ENCODE measurements around the gene RBCK1. TPM values are rescaled to one million over a fixed set of nuclear protein-coding genes. Genes with fewer than 3 reads are reported as not detected.
A peak's percentile ranks its signal among the peaks of the same experiment; 100 is the strongest.

Gene RBCK1
- polyA plus RNA-seq, 4 donors: 74.8 to 176 (median 158) TPM

DNA sequence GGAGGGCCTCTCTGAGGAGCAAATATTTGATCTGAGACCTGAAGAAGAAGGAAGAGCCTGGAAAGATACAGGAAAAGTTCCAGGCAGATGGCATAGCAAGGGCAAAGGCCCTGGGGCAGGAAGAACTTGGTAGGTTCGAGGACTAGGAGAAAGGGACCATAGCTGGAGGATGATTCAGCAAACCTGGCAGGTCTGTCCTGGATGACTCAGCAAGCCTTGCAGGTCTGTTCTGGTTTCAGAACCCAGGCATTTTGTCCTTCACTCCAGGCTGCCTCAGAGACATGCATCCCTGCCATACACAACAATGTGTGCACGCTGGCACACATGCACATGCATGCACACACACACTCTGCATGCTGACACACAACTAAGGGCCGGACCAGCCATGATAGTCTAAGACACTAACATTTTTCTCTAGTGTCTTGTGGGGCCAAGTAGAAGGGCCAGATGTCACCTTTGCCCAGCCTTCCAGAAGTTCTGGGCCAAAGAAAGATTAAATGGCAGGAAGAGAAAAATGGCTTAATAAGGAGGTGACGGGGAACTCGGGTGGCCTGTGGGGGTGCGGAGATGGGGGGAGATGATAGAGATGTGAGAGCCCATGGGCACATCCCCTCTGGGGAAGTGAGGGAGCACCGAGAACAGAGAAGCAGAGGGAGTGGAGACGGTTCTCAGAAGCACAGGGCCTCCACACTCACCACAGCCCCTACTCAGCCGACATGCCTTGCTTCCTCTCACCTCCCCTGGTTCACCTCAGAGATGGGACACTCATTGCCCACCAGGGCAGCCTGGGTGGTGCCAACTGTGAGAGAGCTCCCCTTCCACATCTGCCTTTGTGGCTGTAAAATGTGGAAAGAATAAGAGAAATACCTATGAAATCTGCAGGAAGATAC lies 42.9 kb upstream of the RBCK1 start:
- H3K27me3 ChIP-seq (ENCODE audit: control insufficient read depth in 3 of 3, insufficient read depth in 3 of 3, low read length in 3 of 3): no peaks in the 10 kb centered on the region
- FAIRE-seq (no peak), DNase-seq (no peak)
- H3K27ac ChIP-seq (ENCODE audit: low read depth in 1 of 3, low read length in 2 of 3): no peak overlapping the region
- no peak overlapping the region for H3K4me3 ChIP-seq (ENCODE audit: low read depth in 1 of 3, low read length in 3 of 3)
- peaks cover 0 to 8% (median 0%) of the 10 kb centered on the region in 3 donors for H3K4me1 ChIP-seq (ENCODE audit: control insufficient read depth in 3 of 3, insufficient read depth in 2 of 3, low read depth in 1 of 3, low read length in 2 of 3)
- no peaks in the 10 kb centered on the region for H3K9me3 ChIP-seq (ENCODE audit: control insufficient read depth in 2 of 2, insufficient read depth in 1 of 2, low read depth in 1 of 2, low read length in 1 of 2)
- 74 to 89% (median 86%) methylated on average over 9 of the region's 9 CpGs for WGBS, 3 donors
- no peaks in the 10 kb centered on the region for H3K36me3 ChIP-seq (ENCODE audit: control insufficient read depth in 3 of 3, insufficient read depth in 2 of 3, low read depth in 1 of 3, low read length in 3 of 3)

DNA sequence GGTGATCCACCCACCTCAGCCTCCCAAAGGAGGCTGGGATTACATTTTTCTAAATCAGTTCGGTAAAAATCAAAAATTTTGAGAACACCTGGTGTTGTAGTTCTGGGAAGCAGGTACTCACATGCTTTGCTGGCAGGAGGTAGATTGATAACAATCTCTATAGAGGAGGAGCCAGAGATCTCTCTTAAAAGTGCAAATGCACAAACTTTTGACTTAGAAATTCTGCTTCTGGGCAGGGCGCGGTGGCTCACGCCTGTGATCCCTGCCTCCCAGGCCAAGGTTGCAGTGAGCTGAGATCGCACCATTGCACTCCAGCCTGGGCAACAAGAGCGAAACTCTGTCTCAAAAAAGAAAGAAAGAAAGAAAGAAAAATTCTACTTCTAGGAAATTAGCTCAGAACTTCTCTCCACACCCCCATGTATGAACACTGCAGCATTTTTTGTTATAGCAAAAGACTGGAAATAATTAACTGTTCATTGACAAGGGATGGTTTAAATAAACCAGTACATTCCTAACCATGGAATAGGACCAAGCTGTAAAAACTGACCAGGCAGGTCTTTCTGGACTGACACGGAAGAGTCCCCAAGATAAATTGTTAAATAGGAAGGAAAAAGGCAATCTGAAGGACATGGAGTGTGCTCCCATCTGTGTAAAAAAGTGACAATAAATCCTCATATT lies 41.9 kb upstream of the RBCK1 start:
- no peaks in the 10 kb centered on the region for H3K9me3 ChIP-seq (ENCODE audit: control insufficient read depth in 2 of 2, insufficient read depth in 1 of 2, low read depth in 1 of 2, low read length in 1 of 2)
- FAIRE-seq (no peak), DNase-seq (no peak)
- H3K4me1 ChIP-seq (ENCODE audit: control insufficient read depth in 3 of 3, insufficient read depth in 2 of 3, low read depth in 1 of 3, low read length in 2 of 3): peaks cover 0 to 8% (median 0%) of the 10 kb centered on the region in 3 donors
- no peak overlapping the region for H3K4me3 ChIP-seq (ENCODE audit: low read depth in 1 of 3, low read length in 3 of 3)
- H3K27me3 ChIP-seq (ENCODE audit: control insufficient read depth in 3 of 3, insufficient read depth in 3 of 3, low read length in 3 of 3): no peaks in the 10 kb centered on the region
- no peak overlapping the region for H3K27ac ChIP-seq (ENCODE audit: low read depth in 1 of 3, low read length in 2 of 3)
- no peaks in the 10 kb centered on the region for H3K36me3 ChIP-seq (ENCODE audit: control insufficient read depth in 3 of 3, insufficient read depth in 2 of 3, low read depth in 1 of 3, low read length in 3 of 3)
- 59 to 63% (median 62%) methylated on average over 7 of the region's 7 CpGs for WGBS, 3 donors

DNA sequence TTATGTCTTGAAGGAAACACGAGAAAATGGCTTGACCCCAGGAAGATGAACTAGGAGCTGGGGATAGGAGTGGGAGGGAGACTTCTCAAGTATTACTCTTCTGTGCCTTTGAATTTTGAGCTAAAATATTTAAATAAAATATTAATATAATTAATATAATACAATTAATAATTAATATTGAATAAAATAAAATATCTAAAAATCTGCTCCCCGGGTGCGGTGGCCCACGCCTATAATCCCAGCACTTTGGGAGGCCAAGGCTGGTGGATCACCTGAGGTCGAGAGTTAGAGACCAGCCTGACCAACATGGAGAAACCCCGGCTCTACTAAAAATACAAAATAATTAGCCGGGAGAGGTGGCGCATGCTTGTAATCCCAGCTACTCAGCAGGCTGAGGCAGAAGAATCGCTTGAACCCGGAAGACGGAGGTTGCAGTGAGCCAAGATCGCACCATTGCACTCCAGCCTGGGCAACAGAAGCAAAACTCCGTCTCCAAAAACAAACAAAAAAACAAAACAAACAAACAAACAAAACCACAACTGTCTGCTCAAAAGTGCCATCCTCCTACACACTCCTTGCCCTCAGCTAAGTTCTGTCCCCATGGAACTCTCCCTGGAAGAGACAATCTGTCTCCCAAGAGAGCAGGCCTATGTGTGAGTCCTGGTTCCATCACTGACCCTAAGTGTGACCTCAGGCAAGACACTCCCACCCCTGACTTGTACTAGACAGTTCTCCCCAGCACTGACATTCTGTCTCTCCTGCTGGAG lies 41.2 kb upstream of the RBCK1 start:
- H3K9me3 ChIP-seq (ENCODE audit: control insufficient read depth in 2 of 2, insufficient read depth in 1 of 2, low read depth in 1 of 2, low read length in 1 of 2): no peaks in the 10 kb centered on the region
- no peaks in the 10 kb centered on the region for H3K36me3 ChIP-seq (ENCODE audit: control insufficient read depth in 3 of 3, insufficient read depth in 2 of 3, low read depth in 1 of 3, low read length in 3 of 3)
- FAIRE-seq: no peak
- no peak overlapping the region for H3K27ac ChIP-seq (ENCODE audit: low read depth in 1 of 3, low read length in 2 of 3)
- H3K27me3 ChIP-seq (ENCODE audit: control insufficient read depth in 3 of 3, insufficient read depth in 3 of 3, low read length in 3 of 3): no peaks in the 10 kb centered on the region
- DNase-seq: no peak
- no peak overlapping the region for H3K4me3 ChIP-seq (ENCODE audit: low read depth in 1 of 3, low read length in 3 of 3)
- WGBS, 3 donors: 81 to 86% (median 82%) methylated on average over 10 to 13 of the region's 13 CpGs
- H3K4me1 ChIP-seq (ENCODE audit: control insufficient read depth in 3 of 3, insufficient read depth in 2 of 3, low read depth in 1 of 3, low read length in 2 of 3): peaks cover 0 to 11% (median 0%) of the 10 kb centered on the region in 3 donors

DNA sequence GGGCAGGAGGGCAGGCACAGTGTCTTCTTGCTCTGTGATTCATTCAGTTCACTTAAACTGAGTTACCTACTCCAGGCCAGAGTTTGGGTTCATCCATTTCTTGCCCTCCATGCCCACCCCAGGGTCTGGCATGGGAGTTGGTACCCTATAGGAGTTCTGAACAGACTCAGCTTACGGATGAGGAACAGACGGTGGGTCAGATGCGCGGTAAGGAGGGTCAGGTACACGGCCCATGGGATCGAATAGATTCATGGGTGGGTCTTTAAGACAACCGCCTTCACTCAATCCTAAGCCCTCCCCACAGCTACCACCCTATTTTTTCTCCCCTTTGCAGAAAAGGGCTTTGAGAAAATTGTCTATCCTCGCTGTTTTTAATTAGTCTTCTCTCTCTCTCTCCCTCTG lies 40.6 kb upstream of the RBCK1 start:
- H3K27ac ChIP-seq (ENCODE audit: low read depth in 1 of 3, low read length in 2 of 3): no peak overlapping the region
- peaks cover 0 to 11% (median 0%) of the 10 kb centered on the region in 3 donors for H3K4me1 ChIP-seq (ENCODE audit: control insufficient read depth in 3 of 3, insufficient read depth in 2 of 3, low read depth in 1 of 3, low read length in 2 of 3)
- FAIRE-seq: no peak
- DNase-seq: no peak
- H3K4me3 ChIP-seq (ENCODE audit: low read depth in 1 of 3, low read length in 3 of 3): no peak overlapping the region
- WGBS, 3 donors: 74 to 91% (median 85%) methylated on average over 8 of the region's 8 CpGs
- no peaks in the 10 kb centered on the region for H3K27me3 ChIP-seq (ENCODE audit: control insufficient read depth in 3 of 3, insufficient read depth in 3 of 3, low read length in 3 of 3)
- no peaks in the 10 kb centered on the region for H3K36me3 ChIP-seq (ENCODE audit: control insufficient read depth in 3 of 3, insufficient read depth in 2 of 3, low read depth in 1 of 3, low read length in 3 of 3)
- no peaks in the 10 kb centered on the region for H3K9me3 ChIP-seq (ENCODE audit: control insufficient read depth in 2 of 2, insufficient read depth in 1 of 2, low read depth in 1 of 2, low read length in 1 of 2)

DNA sequence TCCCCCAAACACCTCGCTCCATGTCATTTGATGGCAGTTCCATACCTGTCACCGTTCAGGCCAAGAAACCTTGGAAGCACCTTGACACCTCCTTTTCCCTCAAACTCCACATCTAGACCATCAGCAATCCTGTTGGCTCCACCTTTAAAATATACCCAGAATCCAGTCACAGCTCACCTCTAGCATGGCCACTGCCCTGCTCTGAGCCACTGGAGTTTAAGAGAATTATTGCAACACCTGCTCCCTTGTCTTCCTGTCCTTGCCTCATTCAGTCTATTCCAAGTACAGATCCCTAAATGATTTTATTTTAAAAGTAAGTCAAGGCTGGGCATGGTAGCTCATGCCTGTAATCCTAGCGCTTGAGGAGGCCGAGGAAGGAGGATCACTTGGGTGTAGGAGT lies 39.2 kb upstream of the RBCK1 start:
- Histone ChIP-seq H3K27me3 (ENCODE audit: control insufficient read depth in 3 of 3, insufficient read depth in 3 of 3, low read length in 3 of 3) (no peaks in the 10 kb centered on the region), H3K4me3 (ENCODE audit: low read depth in 1 of 3, low read length in 3 of 3) (no peak overlapping the region), H3K9me3 (ENCODE audit: control insufficient read depth in 2 of 2, insufficient read depth in 1 of 2, low read depth in 1 of 2, low read length in 1 of 2) (no peaks in the 10 kb centered on the region), H3K27ac (ENCODE audit: low read depth in 1 of 3, low read length in 2 of 3) (no peak overlapping the region), H3K4me1 (ENCODE audit: control insufficient read depth in 3 of 3, insufficient read depth in 2 of 3, low read depth in 1 of 3, low read length in 2 of 3) (peaks cover 0 to 11% (median 0%) of the 10 kb centered on the region in 3 donors), H3K36me3 (ENCODE audit: control insufficient read depth in 3 of 3, insufficient read depth in 2 of 3, low read depth in 1 of 3, low read length in 3 of 3) (no peaks in the 10 kb centered on the region)
- no peak for FAIRE-seq
- whole genome bisulfite sequencing, 3 donors: 96 to 98% (median 98%) methylated on average over 4 of the region's 4 CpGs
- DNase-seq: no peak

DNA sequence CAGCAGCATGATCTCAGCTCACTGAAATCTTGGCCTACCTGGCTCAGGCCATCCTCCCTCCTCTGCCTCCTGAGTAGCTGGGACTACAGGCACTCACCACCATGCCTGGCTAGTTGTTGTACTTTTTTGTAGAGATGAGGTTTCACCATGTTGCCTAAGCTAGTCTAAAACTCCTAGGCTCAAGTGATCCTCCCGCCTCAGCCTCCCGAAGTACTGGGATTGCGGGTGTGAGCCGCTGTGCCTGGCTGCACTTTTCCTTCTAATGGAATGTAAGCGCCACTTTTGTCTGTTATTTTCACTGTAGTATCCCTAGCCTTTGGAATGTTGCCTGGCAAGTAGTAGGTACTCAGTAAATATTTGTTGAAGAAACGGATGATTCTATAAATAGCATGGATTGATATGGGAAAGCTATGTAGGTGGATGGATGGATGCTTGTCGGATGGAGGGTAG lies 37.9 kb upstream of the RBCK1 start:
- H3K36me3 ChIP-seq (ENCODE audit: control insufficient read depth in 3 of 3, insufficient read depth in 2 of 3, low read depth in 1 of 3, low read length in 3 of 3): no peaks in the 10 kb centered on the region
- H3K27me3 ChIP-seq (ENCODE audit: control insufficient read depth in 3 of 3, insufficient read depth in 3 of 3, low read length in 3 of 3): no peaks in the 10 kb centered on the region
- H3K9me3 ChIP-seq (ENCODE audit: control insufficient read depth in 2 of 2, insufficient read depth in 1 of 2, low read depth in 1 of 2, low read length in 1 of 2): no peaks in the 10 kb centered on the region
- H3K27ac ChIP-seq (ENCODE audit: low read depth in 1 of 3, low read length in 2 of 3): no peak overlapping the region
- FAIRE-seq (no peak), DNase-seq (no peak)
- 78 to 80% (median 79%) methylated on average over 7 of the region's 7 CpGs for WGBS, 3 donors
- peaks cover 0 to 7% (median 0%) of the 10 kb centered on the region in 3 donors for H3K4me1 ChIP-seq (ENCODE audit: control insufficient read depth in 3 of 3, insufficient read depth in 2 of 3, low read depth in 1 of 3, low read length in 2 of 3)
- no peak overlapping the region for H3K4me3 ChIP-seq (ENCODE audit: low read depth in 1 of 3, low read length in 3 of 3)

DNA sequence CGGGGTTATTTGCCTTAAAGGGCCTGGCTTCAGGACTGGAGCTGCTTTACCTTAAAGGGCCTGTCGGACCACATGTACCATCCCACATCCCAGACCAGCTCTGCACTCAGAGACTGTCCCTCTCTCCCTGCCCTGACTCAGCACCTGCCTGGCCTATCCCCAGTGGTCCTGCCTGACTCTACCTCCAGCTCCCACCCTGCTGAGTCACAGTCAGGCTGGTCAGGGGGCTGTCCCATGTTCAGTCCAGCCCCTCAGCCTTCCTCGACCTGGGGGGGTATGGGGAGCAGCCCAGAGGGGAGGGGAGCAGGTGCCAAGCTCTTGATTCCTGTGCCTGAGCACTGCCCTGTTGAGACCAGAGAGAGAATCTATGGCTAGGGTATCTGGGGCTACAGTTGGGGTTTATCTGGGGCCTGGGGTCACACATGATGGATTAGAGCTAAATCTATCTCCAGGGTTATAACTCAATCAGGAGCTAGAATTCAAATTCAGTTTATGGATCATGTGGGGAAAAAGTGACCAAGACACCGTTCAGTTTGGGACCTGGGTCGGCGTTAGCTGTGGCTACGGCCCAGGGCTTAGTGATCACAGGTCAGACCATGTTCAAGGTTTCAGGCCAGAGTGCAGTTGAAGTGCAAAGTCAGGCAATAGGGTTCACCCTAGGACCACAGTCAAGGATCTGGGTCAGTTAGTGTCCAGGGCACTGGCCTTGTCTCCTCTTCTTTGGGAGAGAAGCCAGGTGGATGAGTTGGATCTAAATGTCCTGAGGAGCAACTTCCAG lies 36.9 kb upstream of the RBCK1 start:
- 78 to 82% (median 78%) methylated on average over 7 of the region's 7 CpGs for WGBS, 3 donors
- Histone ChIP-seq H3K4me1 (ENCODE audit: control insufficient read depth in 3 of 3, insufficient read depth in 2 of 3, low read depth in 1 of 3, low read length in 2 of 3) (peaks cover 0 to 3% (median 0%) of the 10 kb centered on the region in 3 donors), H3K4me3 (ENCODE audit: low read depth in 1 of 3, low read length in 3 of 3) (no peak overlapping the region), H3K9me3 (ENCODE audit: control insufficient read depth in 2 of 2, insufficient read depth in 1 of 2, low read depth in 1 of 2, low read length in 1 of 2) (no peaks in the 10 kb centered on the region), H3K27me3 (ENCODE audit: control insufficient read depth in 3 of 3, insufficient read depth in 3 of 3, low read length in 3 of 3) (no peaks in the 10 kb centered on the region), H3K27ac (ENCODE audit: low read depth in 1 of 3, low read length in 2 of 3) (peak overlapping the region in 1 of 3 donors; percentile 61), H3K36me3 (ENCODE audit: control insufficient read depth in 3 of 3, insufficient read depth in 2 of 3, low read depth in 1 of 3, low read length in 3 of 3) (no peaks in the 10 kb centered on the region)
- DNase-seq (no peak), FAIRE-seq (no peak)
